Chondrocyte (in vitro differentiated cells): ENCODE measurements around the gene CIITA. TPM values are rescaled to one million over a fixed set of nuclear protein-coding genes. Genes with fewer than 3 reads are reported as not detected.

Experiments used
- DNase-seq: peaks from one replicate; pipeline ENCODE4 v3.0.0; 2021; ENCODE audit warnings: mixed read lengths, low spot score
- H3K27ac Mint-ChIP-seq: one replicate; pipeline ENCODE4 v1.8.0; 2021; ENCODE audit warnings: mild to moderate bottlenecking, moderate library complexity, mixed read lengths; ENCODE audit not compliant: unreplicated experiment
- H3K27me3 Mint-ChIP-seq: 2 replicates; pipeline ENCODE4 v1.8.0; 2021; ENCODE audit warnings: low read depth, mixed read lengths
- H3K36me3 Mint-ChIP-seq: 2 replicates; pipeline ENCODE4 v1.8.0; 2021; ENCODE audit warnings: low read depth, mixed read lengths
- H3K4me1 Mint-ChIP-seq: 2 replicates; pipeline ENCODE4 v1.8.0; 2021; ENCODE audit warnings: low read depth, mild to moderate bottlenecking, mixed read lengths
- H3K4me3 Mint-ChIP-seq: one replicate; pipeline ENCODE4 v1.8.0; 2021; ENCODE audit warnings: mild to moderate bottlenecking, moderate library complexity, mixed read lengths; ENCODE audit not compliant: unreplicated experiment
- H3K9me3 Mint-ChIP-seq: 2 replicates; pipeline ENCODE4 v1.8.0; 2021; ENCODE audit warnings: low read depth, mixed read lengths
- total RNA-seq: library from RNA; stranded (reverse); gene quantifications from 3 replicates; pipeline ENCODE4 v1.2.1, GENCODE V29; 2021
- TF ChIP-seq, protein P1 (sequence below): fragments of 200-600 bp; sonication (generic); IDR thresholded peaks from 2 replicates; pipeline ENCODE4 v1.5.0; 2021; ENCODE audit warnings: antibody characterized with exemption, mild to moderate bottlenecking, moderate library complexity

CIITA gene
- total RNA-seq, 1 donor from 2014 or later: not detected

GRCh38 chr16:10836174-10836853 is 40.7 kb upstream of the CIITA start:
- Mint-ChIP-seq H3K36me3 (no peaks in the 10 kb centered on the region), H3K9me3 (no peaks in the 10 kb centered on the region), H3K27me3 (peaks cover 48% of the 10 kb centered on the region), H3K4me3 (no peak overlapping the region), H3K27ac (no peak overlapping the region), H3K4me1 (no peaks in the 10 kb centered on the region)
- no peak for DNase-seq
- TF ChIP-seq, protein P1, sequence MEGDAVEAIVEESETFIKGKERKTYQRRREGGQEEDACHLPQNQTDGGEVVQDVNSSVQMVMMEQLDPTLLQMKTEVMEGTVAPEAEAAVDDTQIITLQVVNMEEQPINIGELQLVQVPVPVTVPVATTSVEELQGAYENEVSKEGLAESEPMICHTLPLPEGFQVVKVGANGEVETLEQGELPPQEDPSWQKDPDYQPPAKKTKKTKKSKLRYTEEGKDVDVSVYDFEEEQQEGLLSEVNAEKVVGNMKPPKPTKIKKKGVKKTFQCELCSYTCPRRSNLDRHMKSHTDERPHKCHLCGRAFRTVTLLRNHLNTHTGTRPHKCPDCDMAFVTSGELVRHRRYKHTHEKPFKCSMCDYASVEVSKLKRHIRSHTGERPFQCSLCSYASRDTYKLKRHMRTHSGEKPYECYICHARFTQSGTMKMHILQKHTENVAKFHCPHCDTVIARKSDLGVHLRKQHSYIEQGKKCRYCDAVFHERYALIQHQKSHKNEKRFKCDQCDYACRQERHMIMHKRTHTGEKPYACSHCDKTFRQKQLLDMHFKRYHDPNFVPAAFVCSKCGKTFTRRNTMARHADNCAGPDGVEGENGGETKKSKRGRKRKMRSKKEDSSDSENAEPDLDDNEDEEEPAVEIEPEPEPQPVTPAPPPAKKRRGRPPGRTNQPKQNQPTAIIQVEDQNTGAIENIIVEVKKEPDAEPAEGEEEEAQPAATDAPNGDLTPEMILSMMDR: no peak

GRCh38 chr16:10838621-10839278 is 38.3 kb upstream of the CIITA start:
- no peaks in the 10 kb centered on the region for H3K36me3 Mint-ChIP-seq
- H3K4me3 Mint-ChIP-seq: no peak overlapping the region
- no peak overlapping the region for H3K27ac Mint-ChIP-seq
- no peaks in the 10 kb centered on the region for H3K9me3 Mint-ChIP-seq
- TF ChIP-seq, protein P1: no peak
- no peaks in the 10 kb centered on the region for H3K4me1 Mint-ChIP-seq
- DNase-seq: no peak
- H3K27me3 Mint-ChIP-seq: peaks cover 48% of the 10 kb centered on the region

DNA sequence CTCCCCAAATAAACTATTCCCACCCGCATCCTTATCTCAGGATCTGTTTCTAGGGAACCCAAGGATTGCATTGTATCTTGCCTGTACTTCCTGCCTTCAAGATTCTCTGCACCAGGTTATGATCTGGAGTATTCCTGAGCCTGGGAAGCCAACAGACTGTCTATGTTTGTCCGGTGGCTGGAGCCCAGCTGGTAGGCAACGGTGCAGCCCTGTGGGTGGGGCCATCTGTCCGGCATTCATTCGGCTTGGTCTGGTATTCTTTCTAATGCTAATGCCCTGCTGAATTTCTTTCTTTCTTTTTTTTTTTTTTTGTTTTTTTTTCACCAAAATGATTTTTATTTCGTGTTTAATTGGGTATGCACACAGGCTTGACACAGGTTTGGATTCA is 37.7 kb upstream of the CIITA start:
- Mint-ChIP-seq H3K4me3 (no peak overlapping the region), H3K4me1 (no peaks in the 10 kb centered on the region), H3K27me3 (peaks cover 44% of the 10 kb centered on the region), H3K9me3 (no peaks in the 10 kb centered on the region), H3K27ac (no peak overlapping the region), H3K36me3 (no peaks in the 10 kb centered on the region)
- DNase-seq: no peak
- TF ChIP-seq, protein P1: no peak

DNA sequence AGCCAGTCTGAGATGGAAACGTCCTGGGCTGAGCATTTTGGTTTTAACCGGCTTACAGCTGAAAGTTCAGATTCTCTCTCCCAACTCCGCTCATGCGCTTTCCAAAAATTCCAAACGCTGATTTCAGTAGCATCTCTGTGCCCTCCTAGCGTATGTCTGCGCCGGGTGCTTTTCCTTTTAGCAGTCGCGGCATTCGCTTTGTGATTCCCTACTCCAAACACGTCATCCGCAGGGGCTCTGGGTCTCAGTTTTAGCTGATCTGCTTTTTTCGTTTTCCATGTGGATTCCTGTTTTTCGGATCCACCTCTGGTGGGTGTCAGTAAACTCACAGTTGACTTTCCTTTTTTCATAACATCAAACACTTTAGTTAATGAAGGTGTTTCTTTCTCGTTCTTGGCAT is 36.3 kb upstream of the CIITA start:
- Mint-ChIP-seq H3K27me3 (peaks cover 38% of the 10 kb centered on the region), H3K4me1 (no peaks in the 10 kb centered on the region), H3K36me3 (no peaks in the 10 kb centered on the region), H3K27ac (no peak overlapping the region), H3K9me3 (no peaks in the 10 kb centered on the region), H3K4me3 (no peak overlapping the region)
- DNase-seq: no peak
- TF ChIP-seq, protein P1: no peak

DNA sequence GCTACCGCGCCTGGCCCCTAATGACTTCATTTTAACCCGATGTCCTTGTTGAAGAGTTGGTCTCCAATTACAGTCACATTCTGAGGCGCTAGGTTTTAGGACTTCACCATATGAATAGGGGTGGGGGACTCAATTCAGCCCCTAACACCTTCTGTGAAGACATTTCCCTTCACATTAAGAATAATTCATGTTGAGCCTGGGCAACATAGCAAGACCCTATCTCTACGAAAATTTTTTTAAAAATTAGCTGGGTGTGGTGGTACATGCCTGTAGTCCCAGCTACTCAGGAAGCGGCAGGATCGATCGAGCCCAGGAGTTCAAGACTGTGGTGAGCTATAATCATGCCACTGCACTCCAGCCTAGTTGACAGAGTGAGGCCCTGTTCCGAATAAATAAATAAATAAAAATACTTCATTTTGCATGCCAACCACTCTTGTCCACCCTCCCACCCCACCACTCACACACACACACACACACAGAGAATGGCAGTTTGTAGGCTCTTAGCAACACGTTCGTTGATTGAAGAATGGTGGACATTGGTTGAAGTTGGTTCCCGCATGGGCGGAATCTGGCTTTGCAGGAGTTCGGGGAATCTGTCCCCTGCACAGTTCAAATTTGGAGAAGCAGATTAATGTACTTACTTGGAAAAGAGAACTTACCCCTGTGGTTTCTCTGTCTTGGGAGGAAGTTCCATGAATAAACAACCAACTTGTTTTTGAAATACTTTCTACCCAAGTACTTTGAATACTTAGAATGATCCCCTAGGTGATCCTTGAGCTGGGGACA is 30.6 kb upstream of the CIITA start:
- Mint-ChIP-seq H3K4me3 (no peak overlapping the region), H3K4me1 (no peaks in the 10 kb centered on the region), H3K36me3 (no peaks in the 10 kb centered on the region), H3K9me3 (no peaks in the 10 kb centered on the region), H3K27ac (no peak overlapping the region), H3K27me3 (peaks cover 12% of the 10 kb centered on the region)
- no peak for DNase-seq
- TF ChIP-seq, protein P1: no peak
